ENCODE results near the gene NDUFA7.
"Not testable (repeated sequence)": the region's sequence is repeated elsewhere in the genome, so short reads cannot be mapped to it uniquely, and the experiment has no call there.

NDUFA7 gene

DNA sequence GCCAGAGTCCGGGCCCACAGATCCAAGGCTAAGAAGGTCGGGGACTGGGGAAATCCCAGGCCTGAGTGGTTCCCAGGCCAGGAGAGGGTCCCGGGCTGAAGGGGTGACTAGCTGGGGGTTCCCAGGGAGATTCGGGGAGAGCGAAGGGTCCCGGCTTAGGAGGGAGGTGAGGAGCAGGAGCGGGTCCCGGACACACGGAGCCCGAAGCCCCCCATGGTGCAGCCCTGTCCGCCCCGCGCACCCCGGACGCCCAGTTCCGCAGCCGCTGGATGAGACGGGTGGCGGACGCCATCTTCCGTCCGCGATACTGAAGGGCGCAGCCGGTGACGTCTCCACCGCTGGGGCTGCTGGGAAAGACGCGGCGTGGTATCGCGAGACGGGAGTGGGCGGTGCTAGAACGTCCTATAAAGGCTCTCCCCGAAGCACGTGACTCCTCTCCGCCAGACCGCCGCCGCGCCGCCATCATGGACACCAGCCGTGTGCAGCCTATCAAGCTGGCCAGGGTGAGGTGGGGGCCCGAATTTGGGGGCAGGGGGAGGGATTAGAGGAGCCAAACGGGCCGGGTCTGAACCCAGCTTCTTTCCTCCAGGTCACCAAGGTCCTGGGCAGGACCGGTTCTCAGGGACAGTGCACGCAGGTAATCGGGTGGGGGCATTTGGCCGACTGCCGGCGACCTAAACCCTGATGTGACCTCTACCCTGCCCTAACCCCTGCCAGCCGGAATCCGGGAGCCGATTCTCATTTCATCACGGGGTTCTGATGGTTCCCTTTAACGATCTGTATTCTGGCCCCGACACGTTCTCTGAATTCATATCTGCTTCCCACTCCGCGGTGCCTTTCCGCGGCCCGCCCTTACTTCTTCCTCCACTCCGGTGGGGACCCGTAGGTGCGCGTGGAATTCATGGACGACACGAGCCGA, at the start of gene NDUFA7, which contains the start of gene RPS28:
NDUFA7 (minus strand) TSS at position 309 of the 919 bp plus-strand sequence; CDS start at position 292, 17 bp downstream.
RPS28 (plus strand) TSS at position 430 of the 919 bp plus-strand sequence; CDS start at position 465, 35 bp downstream.
- peak; percentile 97 for DNase-seq (ENCODE audit: low spot score)

DNA sequence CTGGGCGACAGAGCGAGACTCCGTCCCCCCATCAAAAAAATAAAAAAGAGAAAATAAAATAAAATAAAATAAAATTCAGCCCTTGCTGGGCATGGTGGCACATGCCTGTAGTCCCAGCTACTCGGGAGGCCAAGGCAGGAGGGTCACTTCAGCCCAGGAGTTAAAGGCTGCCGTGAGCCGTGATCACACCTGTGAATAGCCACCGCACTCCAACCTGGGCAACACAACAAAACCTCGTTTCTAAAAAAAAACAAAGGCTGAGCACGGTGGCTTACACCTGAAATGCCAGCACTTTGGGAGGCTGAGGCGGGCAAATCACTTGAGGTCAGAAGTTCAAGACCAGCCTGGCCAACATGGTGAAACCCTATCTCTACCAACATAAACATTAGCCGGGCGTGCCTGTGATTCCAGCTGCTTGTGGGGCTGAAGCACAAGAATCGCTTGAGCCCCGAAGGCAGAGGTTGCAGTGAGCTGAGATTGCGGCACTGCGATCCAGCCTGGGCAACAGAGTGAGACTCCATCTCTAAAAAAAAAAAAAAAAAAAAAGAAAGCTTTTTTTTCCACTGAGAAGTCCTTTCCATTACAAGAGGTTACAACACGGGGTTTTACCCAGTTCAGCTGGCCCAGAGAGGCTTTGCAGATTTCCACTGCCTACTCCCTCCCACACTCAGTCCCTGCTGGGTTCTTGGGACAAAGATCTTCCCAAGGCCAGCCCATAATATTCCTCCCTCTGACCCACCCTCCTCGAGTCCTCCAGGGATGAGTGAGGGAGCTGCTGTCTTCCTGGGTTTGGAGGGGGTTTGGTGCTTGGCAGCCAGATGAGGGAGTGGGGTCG, 49.2 kb upstream of the NDUFA7 start:
- DNase-seq (ENCODE audit: low spot score): no peak

DNA sequence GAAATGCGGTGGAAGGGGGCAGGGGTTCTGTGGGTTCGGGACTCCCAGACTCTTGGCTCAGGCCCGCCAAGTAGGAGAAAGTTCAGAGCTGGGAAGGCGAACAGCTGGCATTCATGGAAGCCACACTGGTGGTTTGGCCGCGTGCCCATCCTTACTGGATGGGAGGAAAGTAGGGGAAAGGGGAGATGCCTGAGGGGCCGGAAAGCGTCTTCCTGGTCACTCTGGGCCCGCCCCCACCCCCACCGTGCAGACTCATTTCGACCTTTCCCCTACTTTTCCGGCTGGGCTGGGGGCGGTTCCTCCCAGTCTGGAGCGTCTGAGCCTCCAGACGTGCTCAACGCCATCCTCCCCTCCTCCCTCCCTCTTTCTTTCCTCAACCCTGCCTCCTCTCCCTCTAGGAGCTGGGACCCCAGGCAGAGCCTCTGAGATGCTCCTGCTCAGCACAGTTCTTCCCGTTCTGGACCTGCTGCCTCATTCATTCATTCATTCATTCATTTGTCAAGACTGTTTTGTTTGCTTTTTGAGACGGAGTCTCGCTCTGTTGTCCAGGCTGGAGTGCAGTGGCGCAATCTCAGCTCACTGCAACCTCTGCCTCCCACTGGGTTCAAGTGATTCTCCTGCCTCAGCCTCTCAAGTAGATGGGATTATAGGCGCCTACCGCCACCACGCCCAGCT, 46.3 kb upstream of the NDUFA7 start:
- no peak for DNase-seq (ENCODE audit: low spot score)

DNA sequence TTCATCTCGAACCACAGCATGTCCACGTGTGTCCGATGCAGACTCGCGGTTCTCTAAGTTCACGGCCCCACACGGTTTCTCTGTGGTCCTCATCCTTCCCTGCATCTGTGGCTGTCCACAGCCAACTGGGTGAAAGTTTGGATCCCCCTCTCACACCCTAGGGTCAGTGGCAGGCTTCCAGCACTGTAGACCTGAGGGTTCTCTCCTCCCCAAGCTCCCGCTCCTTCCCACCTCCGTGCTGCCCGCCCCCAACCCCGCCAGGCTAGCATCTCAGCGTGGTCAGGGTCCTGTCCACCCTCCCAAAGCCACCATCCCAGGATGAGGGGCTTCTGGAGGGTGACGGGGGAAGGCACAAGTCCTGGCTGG, 45.8 kb upstream of the NDUFA7 start:
- no peak for DNase-seq (ENCODE audit: low spot score)

DNA sequence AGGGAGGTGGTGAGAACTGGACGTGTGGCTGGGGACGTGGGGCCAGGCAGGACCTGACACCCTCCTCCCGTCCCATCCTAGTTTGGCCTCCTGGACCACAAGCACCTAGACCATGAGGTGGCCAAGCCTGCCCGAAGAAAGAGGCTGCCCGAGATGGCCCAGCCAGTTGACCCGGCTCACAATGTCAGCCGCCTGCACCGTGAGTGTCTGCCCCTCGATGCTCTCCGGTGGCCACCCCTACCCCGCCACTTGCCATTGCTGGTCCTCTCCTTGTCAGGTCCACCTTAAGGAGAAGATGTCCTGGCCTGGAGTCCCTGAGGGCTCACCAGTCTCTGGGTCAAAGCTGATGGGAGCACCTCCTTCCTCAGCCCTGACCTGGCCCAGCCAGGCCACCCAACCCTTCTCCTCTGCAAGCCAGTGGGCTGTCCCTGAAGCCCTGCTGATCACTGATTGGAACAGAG, 45.0 kb upstream of the NDUFA7 start:
- no peak for DNase-seq (ENCODE audit: low spot score)

DNA sequence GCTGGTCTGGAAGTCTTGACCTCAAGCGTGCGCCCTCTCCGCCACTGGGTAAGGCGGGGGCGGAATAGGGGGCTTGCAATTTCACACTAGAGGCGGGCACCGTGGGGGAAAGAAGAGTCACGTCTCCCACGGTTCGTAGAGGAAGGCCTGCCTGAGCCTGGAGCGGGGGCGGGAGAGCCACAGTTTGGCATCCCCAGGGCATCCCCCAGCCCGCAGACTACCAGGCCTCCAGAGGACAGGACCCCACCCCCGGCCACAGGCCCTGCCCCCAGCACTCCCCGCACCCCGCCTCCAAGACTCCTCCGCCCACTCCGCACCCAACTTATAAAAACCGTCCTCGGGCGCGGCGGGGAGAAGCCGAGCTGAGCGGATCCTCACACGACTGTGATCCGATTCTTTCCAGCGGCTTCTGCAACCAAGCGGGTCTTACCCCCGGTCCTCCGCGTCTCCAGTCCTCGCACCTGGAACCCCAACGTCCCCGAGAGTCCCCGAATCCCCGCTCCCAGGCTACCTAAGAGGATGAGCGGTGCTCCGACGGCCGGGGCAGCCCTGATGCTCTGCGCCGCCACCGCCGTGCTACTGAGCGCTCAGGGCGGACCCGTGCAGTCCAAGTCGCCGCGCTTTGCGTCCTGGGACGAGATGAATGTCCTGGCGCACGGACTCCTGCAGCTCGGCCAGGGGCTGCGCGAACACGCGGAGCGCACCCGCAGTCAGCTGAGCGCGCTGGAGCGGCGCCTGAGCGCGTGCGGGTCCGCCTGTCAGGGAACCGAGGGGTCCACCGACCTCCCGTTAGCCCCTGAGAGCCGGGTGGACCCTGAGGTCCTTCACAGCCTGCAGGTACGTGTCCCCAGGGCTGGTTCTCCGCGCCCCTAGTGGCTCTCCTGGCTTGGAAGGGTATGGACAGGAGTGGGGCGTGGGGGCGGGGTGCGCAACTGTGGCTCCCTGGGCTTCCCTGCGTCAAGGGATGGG, 42.9 kb upstream of the NDUFA7 start, which contains the start of gene ANGPTL4:
ANGPTL4 (plus strand) TSS at position 353 of the 969 bp plus-strand sequence; CDS start at position 520, 167 bp downstream.
- peak; percentile 35 for DNase-seq (ENCODE audit: low spot score)

DNA sequence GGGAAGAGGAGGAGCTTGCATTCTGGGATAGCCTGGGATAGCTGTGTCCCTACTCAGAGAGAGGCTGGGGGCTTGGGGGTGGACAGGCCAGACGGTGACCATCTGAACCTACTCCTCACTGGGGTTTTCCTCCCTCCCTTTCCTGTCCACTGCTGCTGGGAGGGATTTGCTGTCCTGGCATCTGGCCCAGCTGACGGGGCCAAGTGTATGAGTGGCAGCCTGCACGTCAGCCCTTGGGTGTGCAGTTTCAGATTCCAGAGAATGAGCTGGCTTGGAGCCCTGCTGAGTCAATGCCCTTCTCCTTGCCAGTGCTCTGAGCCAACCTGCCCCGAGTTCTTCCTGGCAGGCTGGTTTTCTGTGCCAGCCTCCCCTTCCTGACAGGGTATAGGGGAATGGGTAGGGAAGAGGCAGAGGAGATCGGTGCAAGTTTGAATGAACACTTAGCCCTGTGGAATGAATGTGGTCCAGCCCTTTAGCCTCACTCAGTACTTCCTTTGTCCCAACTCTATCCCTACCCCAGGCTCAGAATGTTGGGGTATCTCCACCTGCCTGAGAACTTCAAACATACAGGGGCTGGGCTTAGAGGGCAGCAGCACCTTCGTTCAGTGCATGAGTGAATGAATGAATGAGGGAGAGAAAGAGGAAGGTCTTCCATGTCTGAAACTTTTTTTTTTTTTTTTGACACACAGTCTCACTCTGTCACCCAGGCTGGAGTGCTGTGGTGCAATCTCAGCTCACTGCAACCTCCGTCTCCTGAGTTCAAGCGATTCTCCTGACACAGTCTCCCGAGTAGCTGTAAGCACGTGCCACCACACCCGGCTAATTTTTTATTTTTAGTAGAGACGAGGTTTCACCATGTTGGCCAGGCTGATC, 41.0 kb upstream of the NDUFA7 start:
- no peak for DNase-seq (ENCODE audit: low spot score)

DNA sequence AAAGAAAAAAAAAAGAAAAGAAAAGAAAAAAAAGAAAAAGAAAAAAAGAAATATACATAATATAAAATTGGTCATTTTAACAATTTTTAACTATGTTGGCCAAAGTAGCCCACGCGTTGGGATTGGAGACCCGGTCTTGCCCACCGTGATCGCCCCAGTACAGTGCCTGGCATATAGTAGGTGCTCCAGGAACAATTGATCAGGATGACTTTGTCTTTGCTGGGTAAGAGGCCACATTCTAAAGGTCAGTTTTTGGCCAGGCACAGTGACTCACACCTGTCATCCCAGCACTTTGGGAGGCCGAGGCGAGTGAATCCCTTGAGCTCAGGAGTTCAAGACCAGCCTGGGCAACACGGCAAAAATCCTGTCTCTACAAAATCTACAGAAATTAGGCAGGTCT, 39.0 kb upstream of the NDUFA7 start:
- DNase-seq (ENCODE audit: low spot score): no peak

DNA sequence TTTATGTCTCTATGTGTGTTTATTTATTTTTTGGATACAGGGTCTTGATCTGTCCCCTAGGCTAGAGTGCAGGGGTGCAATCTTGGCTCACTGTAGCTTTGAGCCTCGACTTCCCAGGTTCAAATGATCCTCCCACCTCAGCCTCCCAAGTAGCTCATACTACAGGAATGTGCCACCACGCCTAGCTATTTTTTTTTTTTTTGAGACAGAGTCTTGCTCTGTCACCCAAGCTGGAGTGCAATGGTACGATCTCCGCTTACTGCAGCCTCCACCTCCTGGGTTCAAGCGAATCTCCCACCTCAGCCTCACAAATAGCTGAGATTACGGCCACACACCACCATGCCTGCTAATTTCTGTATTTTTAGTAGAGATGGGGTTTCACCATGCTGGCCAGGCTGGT, 37.8 kb upstream of the NDUFA7 start:
- DNase-seq (ENCODE audit: low spot score): no peak

DNA sequence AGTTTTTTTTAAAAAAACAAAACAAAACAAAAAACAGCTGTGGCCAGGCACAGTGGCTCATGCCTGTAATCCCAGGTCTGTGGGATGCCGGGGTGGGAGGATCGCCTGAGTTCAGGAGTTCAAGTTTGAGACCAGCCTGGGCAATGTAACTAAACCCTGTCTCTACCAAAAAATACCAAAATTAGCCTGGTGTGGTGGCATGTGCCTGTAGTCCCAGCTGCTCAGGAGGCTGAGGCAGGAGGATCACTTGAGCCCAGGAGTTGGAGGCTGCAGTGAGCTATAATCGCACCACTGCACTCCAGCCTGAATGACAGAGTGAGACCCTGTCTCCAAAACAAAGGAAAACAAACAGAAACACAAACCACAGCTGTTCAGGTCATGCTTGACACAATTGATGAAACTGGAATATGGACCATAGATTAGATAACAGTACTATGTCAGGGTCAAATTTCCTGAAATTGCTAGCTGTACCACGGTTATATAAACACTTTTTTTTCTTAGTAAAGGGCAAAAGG, 35.9 kb upstream of the NDUFA7 start:
- no peak for DNase-seq (ENCODE audit: low spot score)

DNA sequence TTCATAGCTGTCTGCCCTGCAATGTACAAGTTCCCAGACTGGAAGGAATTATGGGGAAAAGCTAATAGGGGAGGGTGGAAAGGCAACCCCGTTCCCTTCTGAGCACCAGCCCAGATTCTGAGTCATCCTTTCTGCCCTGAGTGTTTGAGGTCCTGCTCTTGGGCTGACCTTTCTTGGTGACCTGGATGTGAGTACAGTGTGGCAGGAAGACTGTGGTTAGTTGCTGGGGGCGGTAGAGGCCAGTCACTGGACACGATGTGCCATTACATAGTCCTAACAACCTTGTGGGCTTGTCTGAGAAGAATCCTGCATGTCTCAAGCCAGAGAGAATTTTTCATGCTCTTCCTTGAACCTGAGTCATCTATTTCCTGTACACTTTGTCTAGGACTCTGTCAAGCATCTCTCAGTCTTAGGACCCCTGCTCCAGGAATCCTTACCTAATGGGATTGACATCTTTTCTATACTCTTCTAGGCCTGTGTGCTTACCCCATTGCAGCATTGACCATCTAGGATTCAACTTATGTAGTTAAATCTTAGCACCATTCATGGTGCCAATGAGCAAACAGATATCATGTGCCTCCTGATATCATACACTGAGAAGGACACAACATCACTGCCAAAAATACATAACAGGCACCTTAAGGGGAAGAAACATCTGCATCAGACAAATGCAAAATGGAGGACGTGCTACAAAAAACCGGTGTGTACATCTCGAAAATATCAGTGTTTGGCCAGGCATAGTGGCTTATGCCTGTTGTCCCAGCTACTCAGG, 34.6 kb upstream of the NDUFA7 start:
- no peak for DNase-seq (ENCODE audit: low spot score)

DNA sequence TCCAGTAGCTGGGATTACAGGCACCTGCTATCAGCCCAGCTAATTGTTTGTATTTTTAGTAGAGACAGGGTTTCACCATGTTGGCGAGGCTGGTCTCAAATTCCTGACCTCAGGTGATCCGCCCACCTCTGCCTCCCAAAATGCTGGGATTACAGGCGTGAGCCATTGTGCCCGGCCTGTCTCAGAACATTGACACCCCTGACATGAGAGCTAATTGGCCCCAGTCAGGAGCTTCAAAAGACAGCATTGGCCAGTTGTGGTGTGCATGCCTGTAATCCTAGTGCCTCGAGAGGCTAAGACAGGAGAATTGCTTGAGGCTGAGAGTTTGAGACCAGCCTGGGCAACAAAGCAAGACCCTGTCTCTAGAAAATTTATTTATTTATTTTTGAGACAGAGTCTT, 31.7 kb upstream of the NDUFA7 start:
- not testable (repeated sequence) for DNase-seq (ENCODE audit: low spot score)

DNA sequence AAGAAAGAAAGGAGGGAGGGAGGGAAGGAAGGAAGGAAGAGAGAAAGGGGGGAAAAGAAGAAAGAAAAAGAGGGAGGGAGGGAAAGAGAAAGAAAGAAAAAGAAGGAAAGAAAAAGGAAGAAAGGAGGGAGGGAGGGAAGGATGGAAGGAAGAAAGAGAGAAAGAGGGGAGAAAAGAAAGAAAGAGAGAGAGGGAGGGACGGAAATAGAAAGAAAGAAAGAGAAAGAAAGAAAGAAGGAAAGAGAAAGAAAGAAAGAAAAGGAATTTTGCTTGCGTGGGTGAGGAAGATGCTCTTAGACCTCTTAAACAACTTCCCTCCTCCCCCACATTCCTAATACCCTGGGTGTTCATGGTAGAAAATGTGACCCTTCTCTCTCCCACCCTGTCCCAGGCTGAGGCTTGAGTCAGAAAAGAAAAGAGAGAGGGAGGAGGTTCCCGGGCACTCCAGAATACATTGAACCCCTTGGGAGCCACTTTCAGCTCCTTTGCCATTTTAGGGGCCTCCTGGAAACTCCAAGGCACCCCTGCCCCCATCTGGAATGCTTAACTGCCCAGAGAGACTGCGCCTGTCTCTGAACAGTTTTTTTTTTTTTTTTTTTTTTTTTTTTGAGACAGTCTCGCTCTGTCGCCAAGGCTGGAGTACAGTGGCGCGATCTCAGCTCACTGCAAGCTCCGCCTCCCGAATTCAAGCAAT, 31.1 kb upstream of the NDUFA7 start:
- no peak for DNase-seq (ENCODE audit: low spot score)

DNA sequence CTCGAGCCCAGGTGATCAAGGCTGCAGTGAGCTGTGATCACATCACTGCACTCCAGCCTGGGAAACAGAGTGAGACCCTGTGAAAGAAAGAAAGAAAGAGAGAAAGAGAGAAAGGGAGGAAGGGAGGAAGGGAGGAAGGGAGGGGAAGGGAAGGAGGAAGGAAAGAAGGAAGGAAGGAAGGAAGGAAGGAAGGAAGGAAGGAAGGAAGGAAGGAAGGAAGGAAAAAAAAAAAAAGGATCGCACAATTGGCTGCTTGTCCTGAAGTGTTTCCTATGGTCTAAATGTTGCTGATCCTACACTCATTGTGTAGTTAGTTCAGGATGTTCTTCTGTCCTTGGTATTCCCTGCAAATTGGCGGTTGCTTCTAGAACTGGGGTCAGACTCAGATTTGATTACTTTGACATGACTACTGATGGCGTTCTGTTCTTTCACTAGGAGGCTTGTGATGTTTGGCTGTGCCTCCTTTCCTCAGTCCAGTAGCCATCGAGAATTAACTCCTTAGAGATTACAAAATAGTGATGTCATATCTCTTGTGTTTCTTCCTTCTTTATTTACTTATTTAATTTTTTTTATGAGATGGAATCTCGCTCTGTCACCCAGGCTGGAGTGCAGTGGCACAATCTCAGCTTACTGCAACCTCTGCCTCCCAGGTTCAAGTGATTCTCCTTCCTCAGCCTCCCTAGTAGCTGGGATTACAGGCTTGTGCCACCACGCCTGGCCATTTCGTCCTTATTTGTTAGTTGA, 28.6 kb upstream of the NDUFA7 start:
- not testable (repeated sequence) for DNase-seq (ENCODE audit: low spot score)

DNA sequence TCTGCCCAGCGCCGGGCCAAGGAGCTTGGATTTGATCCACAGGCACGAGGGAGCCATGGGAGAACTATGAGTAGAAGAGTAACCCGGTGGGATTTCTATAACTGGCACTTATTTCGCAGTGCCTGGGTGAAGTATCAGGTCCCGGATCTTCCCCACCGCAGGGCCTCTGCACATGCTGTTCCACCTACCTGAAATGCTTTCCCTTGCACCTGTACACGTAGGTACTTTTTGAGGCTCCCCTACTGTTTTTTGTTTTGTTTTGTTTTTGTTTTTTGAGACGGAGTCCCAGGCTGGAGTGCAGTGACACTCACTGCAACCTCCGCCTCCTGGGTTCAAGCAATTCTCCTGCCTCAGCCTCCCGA, 22.3 kb upstream of the NDUFA7 start:
- no peak for DNase-seq (ENCODE audit: low spot score)

DNA sequence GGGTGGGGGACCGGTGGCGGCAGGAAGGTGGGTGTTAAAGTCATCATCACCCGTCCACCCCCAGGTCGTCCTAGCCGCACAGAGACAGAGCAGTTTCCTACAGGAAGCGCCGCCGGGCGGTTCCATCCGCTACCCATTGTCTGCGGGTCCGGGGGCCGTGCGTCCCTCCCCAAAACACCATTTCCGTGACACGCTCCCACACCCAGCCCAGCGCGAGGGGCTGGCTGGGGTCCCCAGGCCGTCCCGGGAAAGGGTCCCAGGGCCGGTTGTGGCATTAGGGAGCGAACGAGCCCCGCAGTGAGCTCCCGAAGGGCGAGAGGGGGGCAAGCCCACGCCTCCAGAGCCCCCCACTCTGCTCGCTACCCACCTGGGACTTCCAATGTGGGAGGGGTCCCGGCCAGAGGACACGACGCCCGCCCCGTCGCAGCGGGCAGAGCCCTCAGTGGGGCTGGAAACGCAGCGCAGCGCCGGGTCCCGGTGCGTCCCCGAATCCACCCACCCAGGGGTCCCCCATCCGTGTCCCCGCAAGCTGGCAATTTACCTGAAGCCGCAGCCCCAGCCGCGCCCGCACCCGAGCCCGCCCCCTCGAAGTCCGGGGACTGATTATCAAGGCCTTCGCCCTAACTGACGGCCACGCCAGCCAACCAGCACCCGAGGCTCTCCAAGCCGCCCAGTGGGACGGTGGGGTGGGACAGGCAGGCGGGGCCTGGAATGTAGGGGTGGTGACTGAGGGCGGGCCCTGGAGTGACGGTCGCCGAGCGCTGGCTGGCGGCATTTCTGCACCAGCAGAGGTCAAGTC, 21.7 kb upstream of the NDUFA7 start, which contains the start of gene KANK3:
KANK3 (minus strand) TSS at position 579 of the 799 bp plus-strand sequence. CDS start 5,434 bp downstream, outside the sequence.
- peak; percentile 95 for DNase-seq (ENCODE audit: low spot score)

DNA sequence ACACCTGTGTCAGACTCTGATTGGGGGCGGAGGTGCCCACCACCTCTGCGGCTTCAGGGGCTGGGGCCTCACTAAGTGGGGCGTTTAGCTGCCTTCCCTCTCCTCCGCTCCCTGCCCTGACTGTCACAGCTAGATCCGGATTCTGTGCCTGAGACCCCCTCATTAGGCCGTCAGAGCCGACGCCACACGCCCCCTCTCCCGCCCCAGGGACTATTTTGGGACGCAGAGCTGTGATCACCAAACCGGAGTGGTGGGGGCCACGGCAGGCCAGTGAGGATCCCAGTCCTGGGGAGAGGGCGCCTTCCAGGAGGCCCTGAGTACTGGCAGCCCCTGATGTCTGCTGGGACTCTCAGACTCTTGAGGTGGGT, 21.1 kb upstream of the NDUFA7 start:
- no peak for DNase-seq (ENCODE audit: low spot score)

All from CD4-positive, alpha-beta T cell treated with Interleukin-6 at 100 ng/mL for 8 hours (primary cell).